GM12878 (cell line): ENCODE results near the gene MMP15. TPM values are rescaled to one million over a fixed set of nuclear protein-coding genes. Genes with fewer than 3 reads are reported as not detected.

ENCODE experiments used
- ATAC-seq: fragments of 200-7000 bp; cut with Tn5 transposase; 3 replicates; pipeline ENCODE4 v1.9.1; 2020; ENCODE audit warnings: mild to moderate bottlenecking, moderate library complexity
- BruUV-seq: library from RNA; stranded (reverse); fragments of 400-500 nt; replicated peaks from 2 replicates; lab custom pipeline; 2021; lab: Mats Ljungman, UMichigan
- CTCF ChIA-PET: fragments of 300-600 bp; sonication (Branson Sonifier 250); formaldehyde crosslinking; extraction: SDS; loops from one replicate; lab custom pipeline; 2021; ENCODE audit warnings: inconsistent platforms; lab: Yijun Ruan, JAX
- POLR2A ChIA-PET: fragments of 350-600 bp; formaldehyde crosslinking; extraction: SDS; loops from one replicate; lab custom pipeline; 2021; ENCODE audit warnings: inconsistent platforms; lab: Charles Lee
- RAD21 ChIA-PET: fragments of 300-600 bp; sonication (Branson Sonifier 250); formaldehyde crosslinking; loops from one replicate; lab custom pipeline; 2023; ENCODE audit warnings: antibody characterized with exemption; ENCODE audit not compliant: unreplicated experiment; lab: Charles Lee
- SMC1A ChIA-PET: fragments of 300-600 bp; sonication (Branson Sonifier 250); formaldehyde crosslinking; loops from one replicate; lab custom pipeline; 2023; ENCODE audit not compliant: unreplicated experiment, uncharacterized antibody; lab: Charles Lee
- DNase-seq: peaks from one replicate; pipeline ENCODE4 v3.0.0-alpha.2; 2011; ENCODE audit warnings: low read depth, low spot score
- FAIRE-seq: peaks from 3 replicates; lab custom pipeline; 2011; peaks lifted over from hg19 to GRCh38; lab: Jason Lieb, UNC
- H2AFZ ChIP-seq: 2 replicates; pipeline ENCODE4 v1.6.0; 2011; ENCODE audit warnings: low read depth, low read length, control low read depth; ENCODE audit not compliant: control insufficient read depth
- H3K27ac ChIP-seq: 2 replicates; pipeline ENCODE4 v1.5.1; 2011; ENCODE audit warnings: control low read depth; ENCODE audit not compliant: control insufficient read depth, insufficient read depth
- H3K27me3 ChIP-seq, 2 experiments: replicated peaks in 1 of 2; 2 replicates each; pipeline versions ENCODE4 v1.6.0 to v1.6.1; 2011; ENCODE audit warnings: low read length in 1 of 2; ENCODE audit not compliant: control insufficient read depth in 2 of 2, insufficient read depth in 2 of 2
- H3K36me3 ChIP-seq, 2 experiments: 2 replicates each; pipeline ENCODE4 v1.5.1; 2011; ENCODE audit warnings: low read length in 1 of 2; ENCODE audit not compliant: control insufficient read depth in 2 of 2, insufficient read depth in 2 of 2
- H3K4me1 ChIP-seq: 2 replicates; pipeline ENCODE4 v1.6.1; 2011; ENCODE audit warnings: mild to moderate bottlenecking, low read length, moderate library complexity, mixed read lengths; ENCODE audit not compliant: control insufficient read depth, insufficient read depth
- H3K4me2 ChIP-seq: 2 replicates; pipeline ENCODE4 v1.6.0; 2011; ENCODE audit warnings: control low read depth; ENCODE audit not compliant: control insufficient read depth, insufficient read depth
- H3K4me3 ChIP-seq: fragments of 200-600 bp; sonication (generic); 2 replicates; pipeline ENCODE4 v1.5.1; 2016
- H3K79me2 ChIP-seq: 2 replicates; pipeline ENCODE4 v1.6.0; 2011; ENCODE audit warnings: low read length; ENCODE audit not compliant: control insufficient read depth, insufficient read depth
- H3K9ac ChIP-seq: 2 replicates; pipeline ENCODE4 v1.8.0; 2011; ENCODE audit warnings: low read length, control low read depth, mixed read lengths; ENCODE audit not compliant: control insufficient read depth, insufficient read depth
- H3K9me3 ChIP-seq: replicated peaks from 3 replicates; pipeline ENCODE4 v1.5.1; 2011; ENCODE audit warnings: mild to moderate bottlenecking, low read length; ENCODE audit not compliant: control insufficient read depth, insufficient read depth
- H4K20me1 ChIP-seq: 2 replicates; pipeline ENCODE4 v1.6.0; 2011; ENCODE audit not compliant: control insufficient read depth, insufficient read depth
- BCL3 ChIP-seq: IDR thresholded peaks from 2 replicates; pipeline ENCODE4 v1.6.1; 2011; ENCODE audit warnings: borderline replicate concordance, low read depth, mild to moderate bottlenecking, moderate library complexity, low read length; ENCODE audit not compliant: insufficient read depth, poor library complexity, severe bottlenecking
- BHLHE40 ChIP-seq, 2 experiments: fragments of 450-650 bp in 1 of 2; IDR thresholded peaks; 2 replicates each; pipeline ENCODE4 v1.6.1; 2011 to 2017; ENCODE audit warnings: low read depth in 2 of 2, borderline replicate concordance in 1 of 2, improper control_type of control experiment in 1 of 2, low read length in 1 of 2, mild to moderate bottlenecking in 1 of 2
- CEBPZ ChIP-seq: fragments of 150-350 bp; IDR thresholded peaks from 2 replicates; pipeline ENCODE4 v1.6.1; 2016; ENCODE audit warnings: low read depth, low read length
- CHD2 ChIP-seq: IDR thresholded peaks from 2 replicates; pipeline ENCODE4 v1.6.1; 2011; ENCODE audit warnings: low read depth, low read length, improper control_type of control experiment, borderline replicate concordance
- CREB1 ChIP-seq: IDR thresholded peaks from 2 replicates; pipeline ENCODE4 v1.6.1; 2012; ENCODE audit warnings: low read depth, mild to moderate bottlenecking, inconsistent platforms
- ESRRA ChIP-seq: IDR thresholded peaks from 2 replicates; pipeline ENCODE4 v1.6.1; 2012; ENCODE audit warnings: mild to moderate bottlenecking, low read length, improper control_type of control experiment
- NFXL1 ChIP-seq: fragments of 450-650 bp; IDR thresholded peaks from 2 replicates; pipeline ENCODE4 v1.6.1; 2017; ENCODE audit warnings: antibody characterized with exemption, mild to moderate bottlenecking, borderline replicate concordance
- PBX3 ChIP-seq: IDR thresholded peaks from 2 replicates; pipeline ENCODE4 v1.6.1; 2011; ENCODE audit warnings: mild to moderate bottlenecking, low read depth, low read length, moderate library complexity; ENCODE audit not compliant: insufficient replicate concordance
- SRF ChIP-seq, 2 experiments: IDR thresholded peaks; 2 replicates each; pipeline ENCODE4 v1.6.1; 2011; ENCODE audit warnings: low read depth in 2 of 2, low read length in 2 of 2, mild to moderate bottlenecking in 1 of 2, moderate library complexity in 1 of 2
- TBL1XR1 ChIP-seq: IDR thresholded peaks from 2 replicates; pipeline ENCODE4 v1.6.1; 2012; ENCODE audit warnings: low read depth, low read length, improper control_type of control experiment
- ZNF622 ChIP-seq: fragments of 450-650 bp; IDR thresholded peaks from 2 replicates; pipeline ENCODE4 v1.6.1; 2017; ENCODE audit warnings: mild to moderate bottlenecking, inconsistent platforms
- WGBS: methylation state at CpG from one replicate; pipeline ENCODE4 v1.1.6; 2016; ENCODE audit warnings: low lambda C conversion rate; ENCODE audit not compliant: insufficient replicate concordance, insufficient coverage; ENCODE audit errors: missing lambda C conversion rate; 5-methylcytosine and 5-hydroxymethylcytosine counted together
- in situ Hi-C: fragments of 300-500 bp; cut with MboI; formaldehyde crosslinking; loops from 9 replicates; pipeline ENCODE4 v1.14.3; 2018; ENCODE audit warnings: mixed read lengths
- intact Hi-C: fragments of 100-400 bp; cut with micrococcal nuclease; formaldehyde crosslinking; loops from one replicate; pipeline ENCODE4 v1.14.2; 2022; ENCODE audit not compliant: unreplicated experiment
- polyA plus RNA-seq, 11 experiments: library from polyadenylated mRNA; depleted of rRNA in 4 of 11; unstranded in 6 of 11; stranded (reverse) in 5 of 11; fragments of >200 nt; fragmentation: Nextera tagmentation in 4 of 11; fragmentation: Illumina TruSeq in 1 of 11; extraction: Ambion mirVana in 4 of 11; extraction: Trizol in 1 of 11; gene quantifications; 1 replicate in 1 of 11; 2 replicates in 10 of 11; pipeline versions ENCODE4 v1.2.1 to v1.2.3, GENCODE V29; 2011 to 2016; ENCODE audit warnings: inconsistent platforms in 2 of 11, missing spikeins in 2 of 11, low read depth in 1 of 11
- total RNA-seq, 4 experiments: library from RNA; depleted of rRNA in 3 of 4; stranded (reverse); fragments of >200 nt in 3 of 4; fragmentation: Illumina TruSeq in 1 of 4; extraction: Trizol in 1 of 4; gene quantifications; 2 replicates each; pipeline versions ENCODE4 v1.2.1 to v1.2.3, GENCODE V29; 2013 to 2021

The MMP15 gene
- total and polyA plus RNA-seq, 10 of the 15 experiments (the other 5 are each of a cell fraction or from before 2014, with no cell fraction given) = 0.08 to 0.56 (median 0.10) TPM; not detected in 7

- FAIRE-seq (no peak), ATAC-seq (no peak), DNase-seq (no peak)
- no peaks in the 10 kb centered on the region for H4K20me1 ChIP-seq
- CTCF ChIA-PET = interaction anchor here (1.8 kb wide), 1 partner anchor 41 kb away, joined by 3 read pairs; no protein-coding TSS in a partner anchor
- no peak overlapping the region for H2AFZ ChIP-seq
- peaks cover 0 to 2% of the 10 kb centered on the region in 2 experiments; a peak in 1 of 4 replicates for H3K27me3 ChIP-seq
- in situ Hi-C loops (no loop called here), intact Hi-C loops (no loop called here)
- POLR2A ChIA-PET = no interaction called here
- H3K36me3 ChIP-seq = no peaks in the 10 kb centered on the region
- SMC1A ChIA-PET = no interaction called here
- no peaks in the 10 kb centered on the region for H3K4me1 ChIP-seq
- RAD21 ChIA-PET = no interaction called here
- H3K79me2 ChIP-seq = no peaks in the 10 kb centered on the region
- TF ChIP-seq NFXL1 = no peak
- TF ChIP-seq BCL3 = no peak
- no peak for TF ChIP-seq TBL1XR1
- H3K27ac ChIP-seq = no peak overlapping the region
- 33% methylated on average over 5 of the region's 5 CpGs for WGBS
- H3K4me3 ChIP-seq = no peak overlapping the region
- no peak overlapping the region for H3K4me2 ChIP-seq
- no peaks in the 10 kb centered on the region for H3K9me3 ChIP-seq
- H3K9ac ChIP-seq = no peak overlapping the region
- no TSS peak for BruUV-seq
Measured at GRCh38 chr16:58056580-58056979, 31.0 kb downstream of the MMP15 start.

- no TSS peak for BruUV-seq
- Histone ChIP-seq H3K9ac (no peak overlapping the region), H3K27me3 (peaks cover 0 to 2% of the 10 kb centered on the region in 2 experiments; a peak in 1 of 4 replicates), H4K20me1 (no peaks in the 10 kb centered on the region), H3K4me2 (no peak overlapping the region), H3K27ac (no peak overlapping the region), H3K4me1 (no peaks in the 10 kb centered on the region), H3K36me3 (no peaks in the 10 kb centered on the region), H3K4me3 (no peak overlapping the region), H2AFZ (no peak overlapping the region), H3K9me3 (no peaks in the 10 kb centered on the region), H3K79me2 (no peaks in the 10 kb centered on the region)
- FAIRE-seq = no peak
- no peak for DNase-seq
- ChIA-PET CTCF (interaction anchor here (1.8 to 2.0 kb wide), 2 partner anchors 40 to 65 kb away, joined by 3 to 5 read pairs; no protein-coding TSS in a partner anchor), SMC1A (no interaction called here), POLR2A (no interaction called here), RAD21 (no interaction called here)
- in situ Hi-C loops = no loop called here
- intact Hi-C loops = no loop called here
- 43% methylated on average over 5 of the region's 5 CpGs for WGBS
- ATAC-seq = no peak
- TF ChIP-seq CEBPZ (no peak), ZNF622 (no peak), ESRRA (no peak), CHD2 (no peak), CREB1 (no peak), SRF (IDR thresholded peaks at IDR 0.05; ENCODE audit: low read depth in 2 of 2, low read length in 2 of 2) (no peak), BHLHE40 (IDR thresholded peaks at IDR 0.05; ENCODE audit: borderline replicate concordance in 1 of 2, low read depth in 2 of 2, low read length in 1 of 2) (no peak), PBX3 (no peak)
Measured at GRCh38 chr16:58057121-58057520, 31.6 kb downstream of the MMP15 start.
